ENCODE results near the gene DDHD1. TPM values are rescaled to one million over a fixed set of nuclear protein-coding genes. Genes with fewer than 3 reads are reported as not detected.

DDHD1 gene
- total RNA-seq, 1 experiment from 2014 or later: 15.7 TPM

DNA sequence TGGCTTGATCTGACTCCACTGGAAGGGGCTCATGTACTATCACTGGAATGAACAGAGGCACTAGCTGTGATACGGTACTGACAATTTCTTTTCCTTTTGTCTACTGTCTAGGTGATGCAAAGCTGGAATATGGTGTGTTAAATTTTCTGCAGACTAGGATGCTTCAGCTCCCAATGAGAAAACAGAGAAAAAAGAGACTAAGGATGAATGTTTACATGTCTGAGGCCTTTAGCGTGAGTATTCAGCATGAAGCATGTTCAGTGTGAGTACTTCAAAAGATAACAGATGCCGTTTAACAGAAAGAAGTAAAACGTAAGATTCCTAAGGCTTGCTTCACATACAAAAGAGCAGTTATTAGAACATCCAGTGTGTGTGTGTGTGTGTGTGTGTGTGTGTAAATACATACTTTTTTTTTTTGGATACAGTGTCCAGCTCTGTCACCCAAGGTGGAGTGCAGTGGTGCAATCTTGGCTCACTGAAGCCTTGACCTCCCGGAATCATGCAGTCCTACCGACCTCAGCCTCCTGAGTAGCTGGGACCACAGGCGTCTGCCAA lies 110.0 kb downstream of the DDHD1 start:
- H3K18ac ChIP-seq (ENCODE audit: insufficient read length, low read depth, low read length): no peak overlapping the region
- H3K4ac ChIP-seq (ENCODE audit: low read depth, low read length): no peak overlapping the region
- no peaks in the 10 kb centered on the region for H3K79me1 ChIP-seq (ENCODE audit: insufficient read depth, low read depth, low read length, poor library complexity, severe bottlenecking)
- H2BK15ac ChIP-seq (ENCODE audit: low read depth, low read length): no peak overlapping the region
- no peak overlapping the region for H3K4me2 ChIP-seq (ENCODE audit: insufficient read depth, insufficient read length, low read length)
- no peak for DNase-seq
- no peak overlapping the region for H3K56ac ChIP-seq (ENCODE audit: insufficient read length, low read depth, low read length)
- H3K23ac ChIP-seq (ENCODE audit: insufficient read length, low read depth, low read length): no peak overlapping the region
- H2BK5ac ChIP-seq (ENCODE audit: insufficient read length, low read length): no peak overlapping the region
- no peaks in the 10 kb centered on the region for H3K79me2 ChIP-seq (ENCODE audit: insufficient read depth, low read length)
- H3K4me1 ChIP-seq (ENCODE audit: insufficient read depth, low read length): no peaks in the 10 kb centered on the region
- Mint-ChIP-seq H3K36me3 (ENCODE audit: insufficient read depth in 1 of 3, low read depth in 3 of 3) (peaks cover 9 to 30% (median 10%) of the 10 kb centered on the region in 3 experiments), H3K27me3 (ENCODE audit: low read depth) (no peaks in the 10 kb centered on the region), H3K9me3 (no peaks in the 10 kb centered on the region), H3K27ac (no peak overlapping the region; a peak in 1 of 7 replicates), H3K4me1 (no peaks in the 10 kb centered on the region), H3K4me3 (no peak overlapping the region)
- no CpG with 5 or more reads among the region's 7 CpGs for WGBS (ENCODE audit: extremely low coverage, insufficient read length, low lambda C conversion rate)
- H3K27me3 ChIP-seq (ENCODE audit: insufficient read depth, low read length): no peaks in the 10 kb centered on the region
- H2BK20ac ChIP-seq (ENCODE audit: low read depth, low read length, poor library complexity, severe bottlenecking): no peak overlapping the region
- no peak overlapping the region for H3K14ac ChIP-seq (ENCODE audit: insufficient read depth, low read length)
- no peak overlapping the region for H2BK120ac ChIP-seq (ENCODE audit: low read depth, low read length, poor library complexity, severe bottlenecking)
- no peak overlapping the region for H3T11ph ChIP-seq (ENCODE audit: low read length)
- TF ChIP-seq, protein P1, sequence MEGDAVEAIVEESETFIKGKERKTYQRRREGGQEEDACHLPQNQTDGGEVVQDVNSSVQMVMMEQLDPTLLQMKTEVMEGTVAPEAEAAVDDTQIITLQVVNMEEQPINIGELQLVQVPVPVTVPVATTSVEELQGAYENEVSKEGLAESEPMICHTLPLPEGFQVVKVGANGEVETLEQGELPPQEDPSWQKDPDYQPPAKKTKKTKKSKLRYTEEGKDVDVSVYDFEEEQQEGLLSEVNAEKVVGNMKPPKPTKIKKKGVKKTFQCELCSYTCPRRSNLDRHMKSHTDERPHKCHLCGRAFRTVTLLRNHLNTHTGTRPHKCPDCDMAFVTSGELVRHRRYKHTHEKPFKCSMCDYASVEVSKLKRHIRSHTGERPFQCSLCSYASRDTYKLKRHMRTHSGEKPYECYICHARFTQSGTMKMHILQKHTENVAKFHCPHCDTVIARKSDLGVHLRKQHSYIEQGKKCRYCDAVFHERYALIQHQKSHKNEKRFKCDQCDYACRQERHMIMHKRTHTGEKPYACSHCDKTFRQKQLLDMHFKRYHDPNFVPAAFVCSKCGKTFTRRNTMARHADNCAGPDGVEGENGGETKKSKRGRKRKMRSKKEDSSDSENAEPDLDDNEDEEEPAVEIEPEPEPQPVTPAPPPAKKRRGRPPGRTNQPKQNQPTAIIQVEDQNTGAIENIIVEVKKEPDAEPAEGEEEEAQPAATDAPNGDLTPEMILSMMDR (conservative IDR thresholded peaks at IDR 0.05): no peak
- no peak overlapping the region for H3K9ac ChIP-seq (ENCODE audit: extremely low read depth, insufficient read length, low read length)
- H3K27ac ChIP-seq (ENCODE audit: insufficient read length, low read depth, low read length): no peak overlapping the region
- H4K20me1 ChIP-seq (ENCODE audit: control insufficient read depth, insufficient read depth, insufficient read length): no peaks in the 10 kb centered on the region
- H2AFZ ChIP-seq (ENCODE audit: low read length): no peak overlapping the region
- H4K8ac ChIP-seq (replicated peaks; ENCODE audit: insufficient read length, low read depth, low read length): no peak overlapping the region
- no peak overlapping the region for H4K5ac ChIP-seq (ENCODE audit: insufficient read length, low read depth, low read length)
- H2BK12ac ChIP-seq (ENCODE audit: insufficient read length, low read depth, low read length): no peak overlapping the region
- no peak overlapping the region for H2AK5ac ChIP-seq (ENCODE audit: insufficient read length, low read length)
- no peak overlapping the region for H4K91ac ChIP-seq (ENCODE audit: insufficient read length, low read depth, low read length)
- no peaks in the 10 kb centered on the region for H3K9me3 ChIP-seq (ENCODE audit: control insufficient read depth, low read depth, low read length)
- no peaks in the 10 kb centered on the region for H3K23me2 ChIP-seq (ENCODE audit: insufficient read length, low read depth, low read length, poor library complexity, severe bottlenecking)
